Measurements from ENCODE around the gene ADA.

- TF ChIP-seq CTCF (conservative IDR thresholded peaks at IDR 0.05; ENCODE audit: low read depth, low read length) (peak; percentile 39; the same call in 1 of the 2 replicates), EZH2 (IDR thresholded peaks at IDR 0.05; ENCODE audit: low read length, unreplicated experiment) (no peak), EZH2phosphoT487 (IDR thresholded peaks at IDR 0.05; ENCODE audit: borderline replicate concordance, low read length) (no peak)
Observed at GRCh38 chr20:44696315-44696714, 44.8 kb upstream of the ADA start.
